ENCODE data around the gene TDRD9.

TDRD9 gene

GRCh38 chr14:103892247-103892646 is 36.0 kb upstream of the TDRD9 start:
- no peak for TF ChIP-seq CTCF (IDR thresholded peaks at IDR 0.05; ENCODE audit: low read depth, low read length, missing control alignments)
- no peak overlapping the region for H3K4me3 ChIP-seq (ENCODE audit: low read depth, low read length)
- in situ Hi-C loops (cut with HindIII; ENCODE audit: low sequenced_read_pairs), result no loop called here
- no peak for DNase-seq (ENCODE audit: low read depth)

GRCh38 chr14:103894034-103894722 is 34.1 kb upstream of the TDRD9 start:
- no peak for DNase-seq (ENCODE audit: low read depth)
- H3K4me3 ChIP-seq (ENCODE audit: low read depth, low read length), result no peak overlapping the region
- in situ Hi-C loops (cut with HindIII; ENCODE audit: low sequenced_read_pairs), result no loop called here
- no peak for TF ChIP-seq CTCF (IDR thresholded peaks at IDR 0.05; ENCODE audit: low read depth, low read length, missing control alignments)

GRCh38 chr14:103894723-103895059 is 33.6 kb upstream of the TDRD9 start:
- DNase-seq (ENCODE audit: low read depth), result no peak
- H3K4me3 ChIP-seq (ENCODE audit: low read depth, low read length), result no peak overlapping the region
- no peak for TF ChIP-seq CTCF (IDR thresholded peaks at IDR 0.05; ENCODE audit: low read depth, low read length, missing control alignments)
- in situ Hi-C loops (cut with HindIII; ENCODE audit: low sequenced_read_pairs), result no loop called here

- in situ Hi-C loops (cut with HindIII; ENCODE audit: low sequenced_read_pairs), result no loop called here
- TF ChIP-seq CTCF (IDR thresholded peaks at IDR 0.05; ENCODE audit: low read depth, low read length, missing control alignments), result no peak
- H3K4me3 ChIP-seq (ENCODE audit: low read depth, low read length), result no peak overlapping the region
- DNase-seq (ENCODE audit: low read depth), result no peak
These were observed 31.7 kb upstream of the TDRD9 start for GRCh38 chr14:103896578-103896977.

- H3K4me3 ChIP-seq (ENCODE audit: low read depth, low read length), result no peak overlapping the region
- no peak for DNase-seq (ENCODE audit: low read depth)
- TF ChIP-seq CTCF (IDR thresholded peaks at IDR 0.05; ENCODE audit: low read depth, low read length, missing control alignments), result no peak
- in situ Hi-C loops (cut with HindIII; ENCODE audit: low sequenced_read_pairs), result no loop called here
These were observed 30.9 kb upstream of the TDRD9 start for GRCh38 chr14:103897075-103897947.

- in situ Hi-C loops (cut with HindIII; ENCODE audit: low sequenced_read_pairs), result no loop called here
- H3K4me3 ChIP-seq (ENCODE audit: low read depth, low read length), result no peak overlapping the region
- TF ChIP-seq CTCF (IDR thresholded peaks at IDR 0.05; ENCODE audit: low read depth, low read length, missing control alignments), result no peak
- no peak for DNase-seq (ENCODE audit: low read depth)
These were observed 30.1 kb upstream of the TDRD9 start for GRCh38 chr14:103898204-103898603.

All from astrocyte of the cerebellum (primary cell).